H1 (cell line): ENCODE data around the gene CNST. TPM values are rescaled to one million over a fixed set of nuclear protein-coding genes. Genes with fewer than 3 reads are reported as not detected.

Experiments used
- CHD2 ChIP-seq: IDR thresholded peaks from 2 replicates; pipeline ENCODE4 v1.6.1; 2012; ENCODE audit warnings: low read length, improper control_type of control experiment
- EZH2 ChIP-seq: fragments of 200-600 bp; sonication (generic); IDR thresholded peaks from 2 replicates; pipeline ENCODE4 v1.7.1; 2012; ENCODE audit warnings: low read depth, mild to moderate bottlenecking, moderate library complexity, low read length, inconsistent platforms; ENCODE audit not compliant: severe bottlenecking
- NANOG ChIP-seq: IDR thresholded peaks from 2 replicates; pipeline ENCODE4 v1.6.1; 2011; ENCODE audit warnings: low read length, low read depth, mild to moderate bottlenecking, inconsistent platforms; ENCODE audit not compliant: insufficient read depth, poor library complexity, severe bottlenecking
- POLR2AphosphoS5 ChIP-seq: IDR thresholded peaks from 2 replicates; pipeline ENCODE4 v1.6.1; 2011; ENCODE audit warnings: low read depth, low read length
- RNF2 ChIP-seq: fragments of 200-900, 300-1000 bp; sonication (generic); IDR thresholded peaks from 2 replicates; pipeline ENCODE4 v1.7.1; 2016; ENCODE audit warnings: borderline replicate concordance, low read depth, mild to moderate bottlenecking, antibody characterized with exemption, low read length; ENCODE audit not compliant: poor library complexity, severe bottlenecking; ENCODE audit errors: missing control alignments
- SAP30 ChIP-seq: fragments of 300-600 bp; sonication (generic); IDR thresholded peaks from 2 replicates; pipeline ENCODE4 v1.7.1; 2012; ENCODE audit warnings: low read length, moderate library complexity, mild to moderate bottlenecking, inconsistent platforms; ENCODE audit not compliant: insufficient read depth, insufficient replicate concordance
- SIN3A ChIP-seq, 2 experiments: IDR thresholded peaks in 1 of 2; conservative IDR thresholded peaks in 1 of 2; 2 replicates each; pipeline ENCODE4 v1.6.1; 2011 to 2012; ENCODE audit warnings: low read length in 2 of 2, improper control_type of control experiment in 1 of 2, low read depth in 1 of 2, mild to moderate bottlenecking in 1 of 2
- SP2 ChIP-seq: IDR thresholded peaks from 2 replicates; pipeline ENCODE4 v1.6.1; 2012; ENCODE audit warnings: mild to moderate bottlenecking, low read length, inconsistent platforms
- TAF1 ChIP-seq: IDR thresholded peaks from 2 replicates; pipeline ENCODE4 v1.6.1; 2011; ENCODE audit warnings: mild to moderate bottlenecking, low read depth, low read length
- ZNF274 ChIP-seq: IDR thresholded peaks from 2 replicates; pipeline ENCODE4 v1.7.0; 2012; ENCODE audit warnings: low read length, borderline replicate concordance; ENCODE audit errors: extremely low read depth
- polyA plus RNA-seq, 7 experiments: library from polyadenylated mRNA; depleted of rRNA in 3 of 7; stranded (reverse) in 5 of 7; unstranded in 2 of 7; fragments of >200 nt in 5 of 7; fragments of 200-250 nt in 2 of 7; gene quantifications; 1 replicate in 5 of 7; 2 replicates in 1 of 7; 4 replicates in 1 of 7; pipeline versions ENCODE4 v1.2.1 to v1.2.3, GENCODE V29; 2011 to 2013; ENCODE audit warnings: missing spikeins in 2 of 7, mixed read lengths in 2 of 7
- total RNA-seq: library from RNA; stranded (reverse); fragmentation: NEBNext Ultra II Directional; extraction: Animal tissue kit (Norgen Biotek cat#: 25700); gene quantifications from 2 replicates; pipeline ENCODE4 v1.2.1, GENCODE V29; 2021
- TF ChIP-seq, protein P1 (sequence below): fragments of 300-600 bp; sonication (generic); IDR thresholded peaks from 2 replicates; pipeline ENCODE4 v1.7.1; 2012; ENCODE audit warnings: low read length, moderate library complexity, mild to moderate bottlenecking, inconsistent platforms; ENCODE audit not compliant: insufficient replicate concordance

Gene CNST
- total and polyA plus RNA-seq, 2 of the 8 experiments (the other 6 are each of a cell fraction or from before 2014, with no cell fraction given) = 5.3 to 21.3 TPM

DNA sequence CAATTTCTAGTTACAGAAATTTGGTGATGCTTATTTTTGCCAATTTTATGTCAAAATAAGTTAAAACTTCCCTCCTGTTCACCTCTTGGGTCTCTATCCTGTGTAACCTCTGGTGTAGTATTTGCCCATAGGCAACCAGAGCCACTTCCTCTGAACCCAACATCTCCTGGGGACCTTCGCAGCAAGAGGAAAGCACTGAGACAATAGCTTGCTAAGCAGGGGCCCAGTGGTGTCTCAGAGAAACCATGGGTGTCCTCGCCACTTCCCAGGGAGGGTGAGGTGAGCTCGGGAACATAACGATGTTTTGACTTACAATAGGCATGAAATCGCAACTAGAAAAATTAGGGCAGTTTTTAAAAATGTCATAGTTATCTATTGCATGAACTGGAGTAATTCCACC is 101.5 kb downstream of the CNST start (continued):
- TF ChIP-seq, protein P1, sequence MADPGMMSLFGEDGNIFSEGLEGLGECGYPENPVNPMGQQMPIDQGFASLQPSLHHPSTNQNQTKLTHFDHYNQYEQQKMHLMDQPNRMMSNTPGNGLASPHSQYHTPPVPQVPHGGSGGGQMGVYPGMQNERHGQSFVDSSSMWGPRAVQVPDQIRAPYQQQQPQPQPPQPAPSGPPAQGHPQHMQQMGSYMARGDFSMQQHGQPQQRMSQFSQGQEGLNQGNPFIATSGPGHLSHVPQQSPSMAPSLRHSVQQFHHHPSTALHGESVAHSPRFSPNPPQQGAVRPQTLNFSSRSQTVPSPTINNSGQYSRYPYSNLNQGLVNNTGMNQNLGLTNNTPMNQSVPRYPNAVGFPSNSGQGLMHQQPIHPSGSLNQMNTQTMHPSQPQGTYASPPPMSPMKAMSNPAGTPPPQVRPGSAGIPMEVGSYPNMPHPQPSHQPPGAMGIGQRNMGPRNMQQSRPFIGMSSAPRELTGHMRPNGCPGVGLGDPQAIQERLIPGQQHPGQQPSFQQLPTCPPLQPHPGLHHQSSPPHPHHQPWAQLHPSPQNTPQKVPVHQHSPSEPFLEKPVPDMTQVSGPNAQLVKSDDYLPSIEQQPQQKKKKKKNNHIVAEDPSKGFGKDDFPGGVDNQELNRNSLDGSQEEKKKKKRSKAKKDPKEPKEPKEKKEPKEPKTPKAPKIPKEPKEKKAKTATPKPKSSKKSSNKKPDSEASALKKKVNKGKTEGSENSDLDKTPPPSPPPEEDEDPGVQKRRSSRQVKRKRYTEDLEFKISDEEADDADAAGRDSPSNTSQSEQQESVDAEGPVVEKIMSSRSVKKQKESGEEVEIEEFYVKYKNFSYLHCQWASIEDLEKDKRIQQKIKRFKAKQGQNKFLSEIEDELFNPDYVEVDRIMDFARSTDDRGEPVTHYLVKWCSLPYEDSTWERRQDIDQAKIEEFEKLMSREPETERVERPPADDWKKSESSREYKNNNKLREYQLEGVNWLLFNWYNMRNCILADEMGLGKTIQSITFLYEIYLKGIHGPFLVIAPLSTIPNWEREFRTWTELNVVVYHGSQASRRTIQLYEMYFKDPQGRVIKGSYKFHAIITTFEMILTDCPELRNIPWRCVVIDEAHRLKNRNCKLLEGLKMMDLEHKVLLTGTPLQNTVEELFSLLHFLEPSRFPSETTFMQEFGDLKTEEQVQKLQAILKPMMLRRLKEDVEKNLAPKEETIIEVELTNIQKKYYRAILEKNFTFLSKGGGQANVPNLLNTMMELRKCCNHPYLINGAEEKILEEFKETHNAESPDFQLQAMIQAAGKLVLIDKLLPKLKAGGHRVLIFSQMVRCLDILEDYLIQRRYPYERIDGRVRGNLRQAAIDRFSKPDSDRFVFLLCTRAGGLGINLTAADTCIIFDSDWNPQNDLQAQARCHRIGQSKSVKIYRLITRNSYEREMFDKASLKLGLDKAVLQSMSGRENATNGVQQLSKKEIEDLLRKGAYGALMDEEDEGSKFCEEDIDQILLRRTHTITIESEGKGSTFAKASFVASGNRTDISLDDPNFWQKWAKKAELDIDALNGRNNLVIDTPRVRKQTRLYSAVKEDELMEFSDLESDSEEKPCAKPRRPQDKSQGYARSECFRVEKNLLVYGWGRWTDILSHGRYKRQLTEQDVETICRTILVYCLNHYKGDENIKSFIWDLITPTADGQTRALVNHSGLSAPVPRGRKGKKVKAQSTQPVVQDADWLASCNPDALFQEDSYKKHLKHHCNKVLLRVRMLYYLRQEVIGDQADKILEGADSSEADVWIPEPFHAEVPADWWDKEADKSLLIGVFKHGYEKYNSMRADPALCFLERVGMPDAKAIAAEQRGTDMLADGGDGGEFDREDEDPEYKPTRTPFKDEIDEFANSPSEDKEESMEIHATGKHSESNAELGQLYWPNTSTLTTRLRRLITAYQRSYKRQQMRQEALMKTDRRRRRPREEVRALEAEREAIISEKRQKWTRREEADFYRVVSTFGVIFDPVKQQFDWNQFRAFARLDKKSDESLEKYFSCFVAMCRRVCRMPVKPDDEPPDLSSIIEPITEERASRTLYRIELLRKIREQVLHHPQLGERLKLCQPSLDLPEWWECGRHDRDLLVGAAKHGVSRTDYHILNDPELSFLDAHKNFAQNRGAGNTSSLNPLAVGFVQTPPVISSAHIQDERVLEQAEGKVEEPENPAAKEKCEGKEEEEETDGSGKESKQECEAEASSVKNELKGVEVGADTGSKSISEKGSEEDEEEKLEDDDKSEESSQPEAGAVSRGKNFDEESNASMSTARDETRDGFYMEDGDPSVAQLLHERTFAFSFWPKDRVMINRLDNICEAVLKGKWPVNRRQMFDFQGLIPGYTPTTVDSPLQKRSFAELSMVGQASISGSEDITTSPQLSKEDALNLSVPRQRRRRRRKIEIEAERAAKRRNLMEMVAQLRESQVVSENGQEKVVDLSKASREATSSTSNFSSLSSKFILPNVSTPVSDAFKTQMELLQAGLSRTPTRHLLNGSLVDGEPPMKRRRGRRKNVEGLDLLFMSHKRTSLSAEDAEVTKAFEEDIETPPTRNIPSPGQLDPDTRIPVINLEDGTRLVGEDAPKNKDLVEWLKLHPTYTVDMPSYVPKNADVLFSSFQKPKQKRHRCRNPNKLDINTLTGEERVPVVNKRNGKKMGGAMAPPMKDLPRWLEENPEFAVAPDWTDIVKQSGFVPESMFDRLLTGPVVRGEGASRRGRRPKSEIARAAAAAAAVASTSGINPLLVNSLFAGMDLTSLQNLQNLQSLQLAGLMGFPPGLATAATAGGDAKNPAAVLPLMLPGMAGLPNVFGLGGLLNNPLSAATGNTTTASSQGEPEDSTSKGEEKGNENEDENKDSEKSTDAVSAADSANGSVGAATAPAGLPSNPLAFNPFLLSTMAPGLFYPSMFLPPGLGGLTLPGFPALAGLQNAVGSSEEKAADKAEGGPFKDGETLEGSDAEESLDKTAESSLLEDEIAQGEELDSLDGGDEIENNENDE = no peak
- TF ChIP-seq SAP30 = no peak
- TF ChIP-seq CHD2 = no peak
- TF ChIP-seq ZNF274 = no peak
- no peak for TF ChIP-seq POLR2AphosphoS5
- no peak for TF ChIP-seq SP2
- TF ChIP-seq TAF1 = no peak
- TF ChIP-seq RNF2 = no peak
- TF ChIP-seq NANOG = no peak
- TF ChIP-seq EZH2 = no peak
- TF ChIP-seq SIN3A (conservative IDR thresholded peaks at IDR 0.05 in 1 of 2, IDR thresholded peaks at IDR 0.05 in 1 of 2; ENCODE audit: low read depth in 1 of 2, low read length in 2 of 2) = no peak
